Jurkat, Clone E6-1 (cell line): ENCODE results near the gene TRHDE.

Experiments used
- DNase-seq: peaks from one replicate; pipeline ENCODE4 v3.0.0-alpha.2; 2011; ENCODE audit warnings: low read depth, low spot score
- H3K4me3 ChIP-seq: 2 replicates; pipeline ENCODE4 v1.5.1; 2011; ENCODE audit warnings: mild to moderate bottlenecking, low read length, control low read depth, moderate library complexity

TRHDE gene

GRCh38 chr12:72300728-72301127 is 28.6 kb downstream of the TRHDE start:
- H3K4me3 ChIP-seq: no peak overlapping the region
- DNase-seq: no peak

- peak; percentile 18 for DNase-seq
These were observed 32.6 kb downstream of the TRHDE start for GRCh38 chr12:72304751-72305150.

GRCh38 chr12:72307229-72307628 is 35.1 kb downstream of the TRHDE start:
- H3K4me3 ChIP-seq: no peak overlapping the region
- DNase-seq: no peak

More at GRCh38 chr12:72304751-72305150, 32.6 kb downstream of the TRHDE start:
- no peak overlapping the region for H3K4me3 ChIP-seq

DNA sequence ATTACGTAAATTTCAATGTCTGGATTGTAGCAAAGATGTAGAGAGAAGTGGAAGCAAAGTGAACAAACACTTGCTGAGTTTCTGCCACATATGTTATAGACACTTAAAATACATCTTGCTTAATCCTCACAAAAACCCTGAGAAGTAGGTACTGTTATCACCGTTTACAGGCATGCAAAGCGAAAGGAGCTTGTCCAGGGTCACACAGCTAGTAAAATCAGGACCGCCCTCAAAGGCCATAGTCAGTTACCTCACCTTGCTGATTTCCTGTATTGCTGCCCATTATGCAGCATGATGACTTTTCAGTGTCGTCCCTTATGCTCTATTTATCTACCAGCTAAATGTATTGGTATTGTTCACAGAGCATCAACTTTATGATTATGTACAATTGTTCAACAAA is 39.8 kb downstream of the TRHDE start:
- H3K4me3 ChIP-seq: no peak overlapping the region
- DNase-seq: no peak

DNA sequence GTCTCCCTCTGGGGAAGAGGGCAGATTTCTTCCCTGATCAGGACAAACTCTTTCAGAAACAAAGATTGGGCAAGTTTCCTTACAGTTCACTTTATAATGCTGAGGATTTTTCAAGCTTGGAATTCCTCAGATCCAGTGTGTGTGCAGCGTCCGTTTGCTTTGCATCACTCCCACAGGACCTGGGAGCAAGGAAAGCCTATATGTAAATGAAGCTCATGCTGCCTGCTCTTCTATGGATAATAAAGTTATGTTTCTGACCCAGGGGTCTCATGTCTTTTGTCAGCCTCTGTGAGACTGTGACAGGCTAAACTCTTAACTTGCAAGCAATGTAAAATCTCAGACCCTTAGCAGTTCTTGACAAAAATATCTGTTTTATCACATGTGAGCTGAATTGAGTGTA is 41.6 kb downstream of the TRHDE start:
- no peak for DNase-seq

DNA sequence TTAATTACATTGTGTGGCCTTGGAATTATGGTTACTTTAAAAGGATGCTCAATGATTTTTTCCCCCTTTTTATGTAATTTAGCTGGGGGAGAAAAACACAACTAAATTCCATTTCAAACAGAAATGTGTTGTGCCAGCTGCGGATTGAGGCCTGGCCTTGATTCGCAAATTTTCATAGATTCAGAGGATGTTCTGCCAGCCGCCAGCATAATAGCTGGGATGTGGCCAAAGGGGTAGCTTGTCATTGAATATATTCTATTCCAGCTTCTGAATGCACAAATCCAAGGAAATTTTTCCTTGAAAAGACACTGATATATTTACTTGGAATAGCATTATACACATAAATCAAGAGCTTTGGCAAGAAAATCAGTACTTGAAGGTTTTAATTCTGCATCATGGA is 43.7 kb downstream of the TRHDE start:
- no peak overlapping the region for H3K4me3 ChIP-seq
- DNase-seq: no peak

More for the DNA sequence above, 41.6 kb downstream of the TRHDE start:
- no peak overlapping the region for H3K4me3 ChIP-seq

- no peak for DNase-seq
- no peak overlapping the region for H3K4me3 ChIP-seq
These were observed 46.2 kb downstream of the TRHDE start for GRCh38 chr12:72318341-72318740.

DNA sequence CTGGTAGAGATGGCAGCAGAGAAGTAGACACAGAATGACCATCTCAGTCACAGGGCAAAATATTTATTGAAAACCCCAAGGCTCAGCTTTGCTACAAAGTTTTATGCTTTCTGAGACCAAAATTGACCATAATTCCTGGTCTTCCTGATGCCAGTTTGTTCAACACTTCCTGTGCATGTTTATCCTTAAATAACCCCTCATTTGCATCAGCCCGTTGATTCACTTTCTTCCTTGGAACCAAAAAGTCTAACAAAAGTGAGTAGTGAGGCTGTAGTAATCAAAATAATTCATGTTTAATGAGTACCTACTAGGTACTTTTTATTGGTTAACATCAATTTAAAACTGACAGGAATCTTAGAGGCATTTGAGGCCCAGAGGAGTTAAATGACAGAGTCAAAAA is 51.7 kb downstream of the TRHDE start:
- no peak for DNase-seq
- no peak overlapping the region for H3K4me3 ChIP-seq

- H3K4me3 ChIP-seq: peak overlapping the region; percentile 36
- peak; percentile 48 for DNase-seq
These were observed 58.1 kb downstream of the TRHDE start for GRCh38 chr12:72330301-72330700.

DNA sequence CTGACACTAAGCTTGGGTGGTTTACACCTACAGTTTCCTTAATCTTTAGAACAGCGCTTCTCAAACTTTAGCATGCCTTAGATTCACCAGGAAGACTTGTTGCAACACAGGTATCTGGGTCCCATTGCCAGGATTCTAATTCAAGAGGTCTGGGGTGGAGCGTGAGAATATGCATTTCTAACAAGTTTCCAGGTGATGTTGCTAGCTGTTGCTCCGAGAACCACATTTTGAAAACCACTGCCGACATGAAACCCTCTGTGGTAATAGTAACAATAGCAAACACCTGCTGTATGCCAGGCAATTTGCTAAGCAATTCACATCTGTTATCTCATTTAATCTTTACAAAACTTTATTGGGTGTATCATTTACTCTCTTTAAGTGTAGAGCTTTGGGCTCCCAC is 58.6 kb downstream of the TRHDE start:
- H3K4me3 ChIP-seq: peak overlapping the region; percentile 36
- peak; percentile 95 for DNase-seq

- DNase-seq: no peak
- no peak overlapping the region for H3K4me3 ChIP-seq
These were observed 65.2 kb downstream of the TRHDE start for GRCh38 chr12:72337382-72337781.

GRCh38 chr12:72337946-72338345 is 65.8 kb downstream of the TRHDE start:
- DNase-seq: no peak

DNA sequence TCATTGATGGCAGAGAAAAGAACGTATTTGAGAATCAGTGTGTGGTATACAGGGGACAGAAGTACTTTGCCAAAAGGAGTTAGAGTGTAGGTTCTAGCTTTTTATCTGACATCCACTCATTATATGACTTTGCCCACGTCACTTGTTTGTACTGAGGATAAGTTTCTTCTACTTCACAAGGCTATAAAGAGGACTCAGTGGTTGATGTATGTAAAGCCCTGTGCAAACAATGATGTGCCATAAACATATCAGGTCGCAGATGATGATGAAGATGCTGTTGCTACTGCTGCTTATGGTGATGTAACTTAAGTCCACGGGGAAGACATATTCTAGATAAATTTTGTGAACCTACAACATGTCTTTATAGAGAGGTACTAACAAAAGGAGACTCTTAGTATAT is 66.3 kb downstream of the TRHDE start:
- no peak overlapping the region for H3K4me3 ChIP-seq
- no peak for DNase-seq

More at GRCh38 chr12:72337946-72338345, 65.8 kb downstream of the TRHDE start:
- no peak overlapping the region for H3K4me3 ChIP-seq

- H3K4me3 ChIP-seq: no peak overlapping the region
- peak; percentile 79 for DNase-seq
These were observed 74.3 kb downstream of the TRHDE start for GRCh38 chr12:72346363-72346944.

- DNase-seq: no peak
- H3K4me3 ChIP-seq: no peak overlapping the region
These were observed 77.3 kb downstream of the TRHDE start for GRCh38 chr12:72349491-72349890.

GRCh38 chr12:72359416-72359815 is 87.2 kb downstream of the TRHDE start:
- no peak overlapping the region for H3K4me3 ChIP-seq
- DNase-seq: no peak

GRCh38 chr12:72365151-72365550 is 93.0 kb downstream of the TRHDE start:
- no peak overlapping the region for H3K4me3 ChIP-seq
- no peak for DNase-seq

DNA sequence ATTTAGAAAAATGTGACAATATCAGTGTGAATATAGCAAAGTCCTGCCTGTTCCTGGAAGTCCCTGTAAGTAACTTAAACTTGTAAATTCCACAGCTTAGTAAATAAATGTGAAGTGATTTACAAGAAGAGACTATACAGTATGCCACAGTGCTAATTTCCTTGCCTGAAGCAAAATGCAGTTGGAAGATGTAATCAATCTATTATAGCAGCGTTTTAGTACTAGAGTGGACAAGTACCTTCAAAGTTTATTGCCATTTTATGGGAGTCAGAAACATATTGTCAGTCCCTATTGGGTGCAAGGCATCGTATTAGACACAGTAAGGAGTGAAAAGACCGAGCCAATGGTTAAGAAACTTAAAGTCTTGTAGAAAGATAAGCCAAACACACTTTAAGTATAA is 94.1 kb downstream of the TRHDE start:
- no peak for DNase-seq

DNA sequence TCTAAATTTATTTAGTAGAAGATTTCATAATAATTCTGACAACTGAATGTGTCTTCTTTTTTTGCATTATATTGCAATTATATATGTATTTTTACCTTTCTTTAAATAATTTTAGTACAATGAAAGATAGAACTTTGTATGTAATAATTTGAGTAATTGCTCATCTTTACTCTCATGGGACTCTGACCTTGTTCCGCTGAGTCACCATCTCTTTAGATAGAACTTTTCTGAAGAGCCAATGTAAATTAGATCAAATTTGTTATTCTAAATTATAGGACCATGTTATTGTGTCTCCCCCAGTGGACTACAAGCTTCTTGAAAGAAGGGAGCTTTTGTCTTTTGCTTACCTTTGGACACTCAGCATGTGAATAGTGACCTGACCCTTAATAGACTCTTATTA is 96.1 kb downstream of the TRHDE start:
- DNase-seq: no peak
- no peak overlapping the region for H3K4me3 ChIP-seq

More for the DNA sequence above, 94.1 kb downstream of the TRHDE start:
- H3K4me3 ChIP-seq: no peak overlapping the region

- no peak for DNase-seq
- H3K4me3 ChIP-seq: no peak overlapping the region
These were observed 96.7 kb downstream of the TRHDE start for GRCh38 chr12:72368719-72369422.

DNA sequence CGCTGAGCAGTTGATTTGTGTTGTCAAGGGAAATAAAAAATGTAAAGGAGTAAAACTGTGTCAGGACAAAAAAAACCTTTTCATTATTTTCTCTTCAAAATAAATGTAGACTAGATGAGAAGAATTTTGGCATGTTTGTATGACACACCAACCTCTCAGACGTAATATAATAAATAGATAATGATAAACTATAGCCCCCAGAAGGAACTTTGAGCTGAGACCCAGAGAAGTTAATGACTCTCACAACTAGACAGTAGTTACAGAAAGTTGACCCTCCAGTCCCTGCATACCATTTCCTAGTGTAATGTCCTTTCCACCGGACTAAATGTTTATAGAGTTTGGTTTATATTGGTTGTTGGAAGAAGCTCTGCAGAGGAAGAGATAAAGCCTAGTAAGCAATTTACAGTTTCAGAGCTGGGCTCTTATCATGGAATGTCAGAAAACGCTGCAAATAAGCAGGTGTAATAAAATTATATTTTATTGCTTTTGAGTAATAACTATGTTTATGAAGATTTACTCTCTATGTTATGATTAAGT is 97.3 kb downstream of the TRHDE start:
- no peak for DNase-seq
- no peak overlapping the region for H3K4me3 ChIP-seq
